Endothelial cell of umbilical vein (primary cell): ENCODE measurements around the gene GFOD1. TPM values are rescaled to one million over a fixed set of nuclear protein-coding genes. Genes with fewer than 3 reads are reported as not detected.

Source experiments
- BruUV-seq: library from RNA; stranded (reverse); fragments of 400-500 nt; replicated peaks from 2 replicates; lab custom pipeline; 2021; lab: Mats Ljungman, UMichigan
- CTCF ChIA-PET: fragments of 300-600, 350-600 bp; sonication (Branson Sonifier 250); formaldehyde crosslinking; loops from one replicate; lab custom pipeline; 2021; ENCODE audit warnings: antibody characterized with exemption, inconsistent platforms; lab: Charles Lee
- POLR2A ChIA-PET: fragments of 300-600, 350-600 bp; sonication (Branson Sonifier 250); formaldehyde crosslinking; loops from one replicate; lab custom pipeline; 2021; ENCODE audit warnings: antibody characterized with exemption, inconsistent platforms; lab: Charles Lee
- DNase-seq: peaks from one replicate; pipeline ENCODE4 v3.0.0-alpha.2; 2011; ENCODE audit warnings: low read depth, low spot score
- FAIRE-seq: peaks from 2 replicates; lab custom pipeline; 2011; peaks lifted over from hg19 to GRCh38; lab: Jason Lieb, UNC
- H2AFZ ChIP-seq: 2 replicates; pipeline ENCODE4 v1.6.0; 2012; ENCODE audit warnings: low read depth, low read length, control low read depth, inconsistent platforms
- H3K27ac ChIP-seq: 2 replicates; pipeline ENCODE4 v1.5.1; 2011; ENCODE audit warnings: low read depth, mild to moderate bottlenecking, control low read depth, low read length, moderate library complexity; ENCODE audit not compliant: insufficient read depth
- H3K27me3 ChIP-seq, 2 experiments: 2 replicates each; pipeline versions ENCODE4 v1.6.0 to v1.6.1; 2011; ENCODE audit warnings: low read length in 2 of 2, mixed read lengths in 1 of 2; ENCODE audit not compliant: control insufficient read depth in 2 of 2, insufficient read depth in 2 of 2
- H3K36me3 ChIP-seq, 2 experiments: 2 replicates in 1 of 2; 3 replicates in 1 of 2; pipeline ENCODE4 v1.5.1; 2011; ENCODE audit warnings: low read length in 2 of 2, mild to moderate bottlenecking in 1 of 2, moderate library complexity in 1 of 2; ENCODE audit not compliant: control insufficient read depth in 2 of 2, insufficient read depth in 2 of 2; ENCODE audit errors: extremely low read depth in 1 of 2
- H3K4me1 ChIP-seq: 3 replicates; pipeline ENCODE4 v1.5.1; 2011; ENCODE audit warnings: mild to moderate bottlenecking, low read length; ENCODE audit not compliant: control insufficient read depth, insufficient read depth; ENCODE audit errors: extremely low read depth
- H3K4me2 ChIP-seq: 2 replicates; pipeline ENCODE4 v1.6.1; 2011; ENCODE audit warnings: low read length, control low read depth, mixed read lengths; ENCODE audit not compliant: insufficient read depth
- H3K4me3 ChIP-seq, 3 experiments: fragments of 200-600 bp in 1 of 3; sonication (generic), shearing (Covaris generic) in 1 of 3; replicated peaks in 1 of 3; 2 replicates each; pipeline ENCODE4 v1.5.1; 2011 to 2016; ENCODE audit warnings: control low read depth in 3 of 3, low read length in 3 of 3, mild to moderate bottlenecking in 2 of 3, inconsistent platforms in 1 of 3, low read depth in 1 of 3, moderate library complexity in 1 of 3; ENCODE audit not compliant: insufficient read depth in 1 of 3
- H3K79me2 ChIP-seq: 2 replicates; pipeline ENCODE4 v1.6.0; 2012; ENCODE audit warnings: low read length, inconsistent platforms; ENCODE audit not compliant: control insufficient read depth, insufficient read depth
- H3K9ac ChIP-seq: replicated peaks from 2 replicates; pipeline ENCODE3; 2011; ENCODE audit warnings: low read length, control low read depth; ENCODE audit not compliant: insufficient read depth; ENCODE audit errors: extremely low read depth
- H3K9me1 ChIP-seq: replicated peaks from 3 replicates; pipeline ENCODE4 v1.6.0; 2011; ENCODE audit warnings: mild to moderate bottlenecking, low read length; ENCODE audit not compliant: control insufficient read depth, insufficient read depth; ENCODE audit errors: extremely low read depth
- H3K9me3 ChIP-seq: replicated peaks from 2 replicates; pipeline ENCODE4 v1.5.1; 2012; ENCODE audit warnings: low read length, inconsistent platforms; ENCODE audit not compliant: control insufficient read depth, insufficient read depth
- H4K20me1 ChIP-seq: replicated peaks from 2 replicates; pipeline ENCODE3; 2011; ENCODE audit warnings: mild to moderate bottlenecking, low read length; ENCODE audit not compliant: control insufficient read depth, insufficient read depth; ENCODE audit errors: extremely low read depth
- CTCF ChIP-seq, 2 donors: IDR thresholded peaks; 1 replicate in 1 of 2; 2 replicates in 1 of 2; pipeline ENCODE4 v1.5.1; 2011; ENCODE audit warnings: low read length in 2 of 2, mild to moderate bottlenecking in 2 of 2, moderate library complexity in 2 of 2, control low read depth in 1 of 2, inconsistent platforms in 1 of 2, low read depth in 1 of 2; ENCODE audit not compliant: insufficient read depth in 1 of 2; ENCODE audit errors: extremely low read depth in 1 of 2
- EZH2 ChIP-seq: IDR thresholded peaks from 2 replicates; pipeline ENCODE4 v1.6.1; 2012; ENCODE audit warnings: borderline replicate concordance, low read depth, mild to moderate bottlenecking, moderate library complexity, low read length, inconsistent platforms; ENCODE audit not compliant: severe bottlenecking
- FOS ChIP-seq: IDR thresholded peaks from 2 replicates; pipeline ENCODE4 v1.6.1; 2011; ENCODE audit warnings: mild to moderate bottlenecking, low read length, moderate library complexity, borderline replicate concordance; ENCODE audit not compliant: insufficient read depth
- GATA2 ChIP-seq: IDR thresholded peaks from 2 replicates; pipeline ENCODE4 v1.7.0; 2011; ENCODE audit warnings: low read depth, mild to moderate bottlenecking, moderate library complexity, mixed read lengths, low read length; ENCODE audit not compliant: insufficient read length, insufficient read depth
- JUN ChIP-seq: IDR thresholded peaks from 2 replicates; pipeline ENCODE4 v1.6.1; 2011; ENCODE audit warnings: borderline replicate concordance, low read depth; ENCODE audit not compliant: insufficient read length, insufficient read depth
- MYC ChIP-seq: IDR thresholded peaks from one replicate; pipeline ENCODE4 v1.6.1; 2011; ENCODE audit warnings: mild to moderate bottlenecking, low read depth, low read length
- POLR2A ChIP-seq: IDR thresholded peaks from 2 replicates; pipeline ENCODE4 v1.6.1; 2012; ENCODE audit warnings: low read depth, mild to moderate bottlenecking, control low read depth, low read length
- POLR2AphosphoS5 ChIP-seq: IDR thresholded peaks from 2 replicates; pipeline ENCODE4 v1.6.1; 2012; ENCODE audit warnings: low read depth, mild to moderate bottlenecking, control low read depth, low read length, moderate library complexity; ENCODE audit not compliant: insufficient read depth
- dilution Hi-C: fragments of 300-500 bp; cut with MboI; formaldehyde crosslinking; loops from one replicate; pipeline ENCODE4 v1.15.0; 2019; ENCODE audit warnings: low sequenced_read_pairs; ENCODE audit not compliant: extremely low pct_ligation_motif_present
- intact Hi-C: fragments of 100-400 bp; cut with micrococcal nuclease; formaldehyde crosslinking; loops from one replicate; pipeline ENCODE4 v1.10.0; 2022
- polyA plus RNA-seq, 4 experiments: library from polyadenylated mRNA; depleted of rRNA in 3 of 4; stranded (reverse) in 3 of 4; unstranded in 1 of 4; fragments of >200 nt; gene quantifications; 2 replicates each; pipeline versions ENCODE4 v1.2.1 to v1.2.3, GENCODE V29; 2011 to 2012; ENCODE audit warnings: missing spikeins in 1 of 4
- total RNA-seq: library from RNA; stranded (reverse); gene quantifications from 2 replicates; pipeline ENCODE4 v1.2.3, GENCODE V29; 2021
- TF ChIP-seq, protein P1 (sequence below): IDR thresholded peaks from 2 replicates; pipeline ENCODE4 v1.6.1; 2011; ENCODE audit not compliant: insufficient read depth, insufficient read length

Gene GFOD1
- total and polyA plus RNA-seq, 2 donors (not counting 3 experiments of a cell fraction or from before 2014, with no cell fraction given), result 12.1 to 24.1 TPM

- Histone ChIP-seq H4K20me1 (no peaks in the 10 kb centered on the region), H3K4me2 (peak overlapping the region; percentile 49), H2AFZ (no peak overlapping the region), H3K9me3 (no peaks in the 10 kb centered on the region), H3K27me3 (no peaks in the 10 kb centered on the region), H3K27ac (peak overlapping the region; percentile 45), H3K9ac (no peak overlapping the region), H3K4me3 (no peak overlapping the region), H3K9me1 (no peaks in the 10 kb centered on the region), H3K36me3 (no peaks in the 10 kb centered on the region), H3K4me1 (peaks cover 41% of the 10 kb centered on the region), H3K79me2 (no peaks in the 10 kb centered on the region)
- ChIA-PET CTCF (interaction anchor here (1.1 to 1.9 kb wide), 9 partner anchors 11 to 198 kb away, joined by 3 to 7 read pairs (median 4); partner anchors contain the start of genes GFOD1 and TBC1D7), POLR2A (interaction anchor here (0.8 kb wide), 1 partner anchor 22 kb away, joined by 6 read pairs; no protein-coding TSS in a partner anchor)
- intact Hi-C loops, result loop anchor here (1.0 to 2.0 kb wide), 4 partner anchors 40 to 172 kb away; no protein-coding TSS in a partner anchor
- dilution Hi-C loops, result no loop called here
- FAIRE-seq, result no peak
- no peak for DNase-seq
- TF ChIP-seq MYC, result no peak
- no peak for TF ChIP-seq EZH2
- TF ChIP-seq, protein P1, sequence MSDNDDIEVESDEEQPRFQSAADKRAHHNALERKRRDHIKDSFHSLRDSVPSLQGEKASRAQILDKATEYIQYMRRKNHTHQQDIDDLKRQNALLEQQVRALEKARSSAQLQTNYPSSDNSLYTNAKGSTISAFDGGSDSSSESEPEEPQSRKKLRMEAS, result no peak
- TF ChIP-seq POLR2A, result no peak
- TF ChIP-seq JUN, result no peak
- TF ChIP-seq POLR2AphosphoS5, result no peak
- BruUV-seq, result no TSS peak
Observed at GRCh38 chr6:13526357-13526726, 38.9 kb upstream of the GFOD1 start.

DNA sequence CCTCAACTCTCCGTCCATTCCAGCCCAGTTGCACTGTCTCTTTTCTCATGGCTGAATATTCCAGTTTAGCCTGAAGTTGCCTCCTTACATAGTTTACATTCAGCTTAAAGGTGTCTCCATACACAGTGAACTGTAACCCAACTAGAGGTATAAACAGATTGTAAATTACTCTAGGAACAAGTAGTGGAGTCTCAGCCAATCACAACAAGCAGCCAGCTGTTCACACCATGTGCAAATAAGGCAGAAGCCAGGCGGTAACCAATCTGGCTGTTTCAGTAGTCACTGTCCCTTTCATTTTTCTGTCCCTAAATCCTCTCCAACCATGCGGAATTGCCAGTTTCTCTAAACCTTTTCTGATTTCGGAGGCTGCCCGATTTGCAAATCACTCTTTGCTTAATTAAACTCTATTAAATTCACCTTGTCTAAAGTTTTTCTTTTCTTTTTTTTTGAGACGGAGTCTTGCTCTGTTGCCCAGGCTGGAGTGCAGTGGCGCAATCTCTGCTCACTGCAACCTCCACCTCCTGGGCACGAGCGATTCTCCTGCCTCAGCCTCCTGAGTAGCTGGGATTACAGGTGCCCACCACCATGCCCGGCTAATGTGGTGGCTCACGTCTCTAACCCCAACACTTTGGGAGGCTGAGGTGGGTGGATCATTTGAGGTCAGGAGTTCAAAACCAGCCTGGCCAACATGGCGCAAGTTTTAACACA lies 37.6 kb upstream of the GFOD1 start:
- intact Hi-C loops, result no loop called here
- dilution Hi-C loops, result no loop called here
- Histone ChIP-seq H3K9me3 (no peaks in the 10 kb centered on the region), H2AFZ (no peak overlapping the region), H3K4me1 (peaks cover 41% of the 10 kb centered on the region), H3K27me3 (no peaks in the 10 kb centered on the region), H3K36me3 (no peaks in the 10 kb centered on the region), H4K20me1 (no peaks in the 10 kb centered on the region), H3K4me2 (no peak overlapping the region), H3K4me3 (no peak overlapping the region), H3K9me1 (no peaks in the 10 kb centered on the region), H3K79me2 (no peaks in the 10 kb centered on the region), H3K9ac (no peak overlapping the region), H3K27ac (no peak overlapping the region)
- no TSS peak for BruUV-seq
- FAIRE-seq (no peak), DNase-seq (peak; percentile 15)
- TF ChIP-seq POLR2A (no peak), EZH2 (no peak), FOS (no peak), POLR2AphosphoS5 (no peak), MYC (no peak), JUN (no peak), CTCF (IDR thresholded peaks at IDR 0.05; ENCODE audit: extremely low read depth in 1 of 2, insufficient read depth in 1 of 2, low read depth in 1 of 2, low read length in 2 of 2) (no peak), GATA2 (no peak)
- TF ChIP-seq, protein P1, result no peak
- CTCF ChIA-PET, result no interaction called here
- POLR2A ChIA-PET, result no interaction called here
